Measurements from ENCODE around the gene TCN2.

The TCN2 gene

GRCh38 chr22:30643055-30643875, 36.3 kb downstream of the TCN2 start:
- Mint-ChIP-seq H3K27ac (peak overlapping the region; percentile 87), H3K27me3 (no peaks in the 10 kb centered on the region), H3K4me3 (peak overlapping the region; percentile 27 to 45), H3K4me1 (peaks cover 39% of the 10 kb centered on the region), H3K9me3 (no peaks in the 10 kb centered on the region)
- peak; percentile 2 for ATAC-seq
- no peak for DNase-seq

DNA sequence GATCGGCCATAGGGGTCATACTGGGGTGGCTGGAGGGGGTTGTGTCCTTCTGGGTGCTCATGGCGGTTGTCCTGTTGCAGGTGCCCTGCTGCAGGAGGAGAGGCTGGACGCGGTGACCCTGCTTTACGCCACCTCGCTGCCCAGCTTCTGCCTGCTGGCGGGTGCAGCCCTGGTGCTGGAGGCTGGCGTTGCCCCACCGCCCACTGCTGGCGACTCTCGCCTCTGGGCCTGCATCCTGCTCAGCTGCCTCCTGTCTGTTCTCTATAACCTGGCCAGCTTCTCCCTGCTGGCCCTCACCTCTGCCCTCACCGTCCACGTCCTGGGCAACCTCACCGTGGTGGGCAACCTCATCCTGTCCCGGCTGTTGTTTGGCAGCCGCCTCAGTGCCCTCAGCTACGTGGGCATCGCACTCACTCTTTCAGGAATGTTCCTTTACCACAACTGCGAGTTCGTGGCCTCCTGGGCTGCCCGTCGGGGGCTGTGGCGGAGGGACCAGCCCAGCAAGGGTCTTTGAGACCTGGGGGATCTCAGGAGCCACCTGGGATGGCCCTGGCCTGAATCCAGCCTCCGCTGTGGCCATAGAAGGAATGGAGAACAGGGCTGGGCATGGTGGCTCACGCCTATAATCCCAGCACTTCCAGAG, 39.7 kb downstream of the TCN2 start:
- no peak overlapping the region for H3K27ac Mint-ChIP-seq
- no peak overlapping the region for H3K4me3 Mint-ChIP-seq
- H3K9me3 Mint-ChIP-seq, result no peaks in the 10 kb centered on the region
- peaks cover 62% of the 10 kb centered on the region for H3K4me1 Mint-ChIP-seq
- ATAC-seq, result no peak
- DNase-seq, result no peak
- no peaks in the 10 kb centered on the region for H3K27me3 Mint-ChIP-seq

- Mint-ChIP-seq H3K9me3 (no peaks in the 10 kb centered on the region), H3K4me3 (no peak overlapping the region), H3K27ac (no peak overlapping the region), H3K27me3 (no peaks in the 10 kb centered on the region), H3K4me1 (peaks cover 65% of the 10 kb centered on the region)
- DNase-seq, result no peak
- no peak for ATAC-seq
Measured at GRCh38 chr22:30647536-30647935, 40.6 kb downstream of the TCN2 start.

GRCh38 chr22:30648825-30649224, 41.9 kb downstream of the TCN2 start:
- Mint-ChIP-seq H3K27me3 (no peaks in the 10 kb centered on the region), H3K4me1 (peaks cover 60% of the 10 kb centered on the region), H3K4me3 (peak overlapping the region in 1 of 2 donors; percentile 10), H3K9me3 (no peaks in the 10 kb centered on the region), H3K27ac (peak overlapping the region; percentile 92 to 94)
- DNase-seq (no peak), ATAC-seq (no peak)

DNA sequence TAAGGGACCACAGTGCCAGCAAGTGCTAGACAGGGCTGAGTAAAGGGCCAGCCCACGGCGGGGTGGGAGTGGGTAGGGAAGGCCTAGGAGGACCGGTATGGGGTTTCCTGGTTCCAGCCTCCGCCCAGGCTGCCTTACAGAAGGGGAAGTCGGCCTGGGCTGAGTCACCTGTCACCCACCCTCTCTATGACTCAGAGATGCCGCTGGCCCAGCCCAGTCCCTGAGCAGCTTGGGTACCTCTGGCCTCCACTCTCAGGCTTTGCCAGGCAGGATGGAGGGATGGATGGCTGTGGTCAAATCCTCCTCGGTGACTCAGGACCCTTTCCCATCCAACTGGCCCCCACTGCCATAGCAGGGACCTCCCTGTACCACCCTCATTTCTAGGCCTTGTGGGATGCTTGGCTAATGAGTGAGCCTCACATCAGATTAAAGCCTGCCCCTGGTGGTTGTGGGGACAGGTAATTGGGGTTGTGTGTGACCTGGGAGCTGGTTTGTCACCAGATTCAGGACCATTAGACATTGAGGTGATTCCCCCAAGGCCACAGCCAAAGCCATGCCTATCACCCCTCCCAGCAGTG, 42.5 kb downstream of the TCN2 start:
- Mint-ChIP-seq H3K27ac (peak overlapping the region; percentile 92 to 94), H3K4me1 (peaks cover 54% of the 10 kb centered on the region), H3K4me3 (peak overlapping the region; percentile 10 to 39), H3K27me3 (no peaks in the 10 kb centered on the region), H3K9me3 (no peaks in the 10 kb centered on the region)
- ATAC-seq (peak; percentile 99), DNase-seq (peak; percentile 70 to 83)

GRCh38 chr22:30650508-30651116, 43.6 kb downstream of the TCN2 start:
- H3K4me1 Mint-ChIP-seq, result peaks cover 48% of the 10 kb centered on the region
- peak overlapping the region in 1 of 2 donors; percentile 71 for H3K27ac Mint-ChIP-seq
- no peak for DNase-seq
- H3K9me3 Mint-ChIP-seq, result no peaks in the 10 kb centered on the region
- no peak for ATAC-seq
- H3K27me3 Mint-ChIP-seq, result no peaks in the 10 kb centered on the region
- no peak overlapping the region for H3K4me3 Mint-ChIP-seq

DNA sequence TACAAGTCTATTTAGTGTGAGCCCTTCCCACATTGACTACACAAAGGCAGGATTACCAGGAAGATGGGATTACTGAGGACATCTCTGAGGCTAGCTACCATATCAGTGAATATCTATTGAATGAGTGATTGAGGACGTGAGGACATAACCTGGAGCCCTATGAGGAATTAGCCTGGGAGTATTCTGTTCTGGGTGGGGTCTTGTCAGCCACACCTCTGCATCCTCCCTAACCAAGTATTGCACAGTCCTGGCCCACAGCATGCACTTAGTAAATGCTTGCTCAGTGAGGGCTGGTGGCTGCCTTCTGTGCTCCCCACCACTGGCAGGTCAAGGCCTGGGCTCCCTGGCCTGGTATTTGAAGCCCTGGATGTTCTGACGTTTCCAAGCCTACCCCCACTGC, 45.9 kb downstream of the TCN2 start:
- H3K27ac Mint-ChIP-seq, result no peak overlapping the region
- no peak overlapping the region for H3K4me3 Mint-ChIP-seq
- peaks cover 48% of the 10 kb centered on the region for H3K4me1 Mint-ChIP-seq
- ATAC-seq (no peak), DNase-seq (no peak)
- H3K9me3 Mint-ChIP-seq, result no peaks in the 10 kb centered on the region
- H3K27me3 Mint-ChIP-seq, result no peaks in the 10 kb centered on the region

- Mint-ChIP-seq H3K27me3 (no peaks in the 10 kb centered on the region), H3K4me1 (peaks cover 33% of the 10 kb centered on the region), H3K4me3 (no peak overlapping the region), H3K9me3 (no peaks in the 10 kb centered on the region), H3K27ac (peak overlapping the region in 1 of 2 donors; percentile 43)
- ATAC-seq, result no peak
- DNase-seq, result no peak
Measured at GRCh38 chr22:30654361-30654760, 47.4 kb downstream of the TCN2 start.

DNA sequence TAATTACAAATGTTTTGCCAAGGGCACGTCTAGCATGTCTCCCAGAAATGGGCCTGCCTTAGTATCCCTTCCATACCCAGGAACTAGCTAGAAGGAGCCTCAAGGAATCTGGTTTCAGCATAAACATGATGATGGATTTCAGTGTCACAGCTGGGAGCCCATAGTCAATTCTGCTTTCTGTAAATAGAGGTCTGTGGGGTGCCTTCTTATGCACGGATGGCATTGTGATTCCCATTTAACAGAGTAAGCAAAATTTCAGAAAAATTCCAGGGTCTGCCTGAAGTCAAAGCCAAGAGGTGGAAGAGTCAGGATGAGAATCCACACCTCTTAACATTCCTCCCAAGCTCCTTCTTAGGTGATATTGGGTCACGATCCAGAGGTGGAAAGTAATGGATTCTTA, 48.6 kb downstream of the TCN2 start:
- no peak overlapping the region for H3K4me3 Mint-ChIP-seq
- DNase-seq (no peak), ATAC-seq (no peak)
- H3K4me1 Mint-ChIP-seq, result peaks cover 21% of the 10 kb centered on the region
- no peaks in the 10 kb centered on the region for H3K27me3 Mint-ChIP-seq
- H3K27ac Mint-ChIP-seq, result peak overlapping the region in 1 of 2 donors; percentile 40
- no peaks in the 10 kb centered on the region for H3K9me3 Mint-ChIP-seq

GRCh38 chr22:30662040-30662439, 55.1 kb downstream of the TCN2 start:
- Mint-ChIP-seq H3K27ac (no peak overlapping the region), H3K4me3 (no peak overlapping the region), H3K27me3 (no peaks in the 10 kb centered on the region), H3K4me1 (peaks cover 16% of the 10 kb centered on the region), H3K9me3 (no peaks in the 10 kb centered on the region)
- no peak for DNase-seq
- ATAC-seq, result no peak

GRCh38 chr22:30664798-30665197, 57.8 kb downstream of the TCN2 start:
- Mint-ChIP-seq H3K4me1 (peaks cover 26% of the 10 kb centered on the region), H3K27me3 (peaks cover 10% of the 10 kb centered on the region), H3K4me3 (no peak overlapping the region), H3K9me3 (no peaks in the 10 kb centered on the region), H3K27ac (no peak overlapping the region)
- DNase-seq, result no peak
- no peak for ATAC-seq

DNA sequence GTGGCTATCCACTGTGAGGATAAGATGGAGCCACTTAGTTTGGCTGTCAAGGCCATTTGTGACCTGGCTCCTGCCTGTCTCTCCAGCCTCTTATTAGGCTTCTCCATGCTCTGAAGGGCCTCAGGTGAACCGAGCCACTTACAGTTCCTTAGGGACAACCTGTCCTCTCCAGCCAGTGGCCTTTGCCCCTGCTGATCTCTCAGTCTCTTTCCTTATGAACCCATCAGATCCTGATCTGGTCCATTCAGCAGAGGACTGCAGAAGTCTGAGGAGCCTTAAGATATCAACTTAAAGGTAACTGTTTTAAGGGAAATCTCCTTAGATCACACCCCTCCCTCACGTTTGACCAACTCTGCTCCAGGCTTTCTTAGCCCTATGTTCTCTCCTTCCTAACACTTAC, 58.3 kb downstream of the TCN2 start:
- Mint-ChIP-seq H3K4me1 (peaks cover 28% of the 10 kb centered on the region), H3K27ac (no peak overlapping the region), H3K9me3 (no peaks in the 10 kb centered on the region), H3K4me3 (no peak overlapping the region), H3K27me3 (peaks cover 10% of the 10 kb centered on the region)
- ATAC-seq (no peak), DNase-seq (no peak)

GRCh38 chr22:30665786-30666185, 58.8 kb downstream of the TCN2 start:
- Mint-ChIP-seq H3K27me3 (peaks cover 10% of the 10 kb centered on the region), H3K9me3 (no peaks in the 10 kb centered on the region), H3K27ac (no peak overlapping the region), H3K4me1 (peaks cover 33% of the 10 kb centered on the region), H3K4me3 (peak overlapping the region in 1 of 2 donors; percentile 17)
- DNase-seq, result no peak
- no peak for ATAC-seq

- Mint-ChIP-seq H3K9me3 (no peaks in the 10 kb centered on the region), H3K27me3 (peaks cover 10% of the 10 kb centered on the region), H3K4me3 (peak overlapping the region; percentile 92 to 99), H3K27ac (peak overlapping the region; percentile 63 to 81), H3K4me1 (peaks cover 33% of the 10 kb centered on the region)
- ATAC-seq, result no peak
- peak in 1 of 2 donors; percentile 14 for DNase-seq
Measured at GRCh38 chr22:30667107-30667493, 60.1 kb downstream of the TCN2 start.

DNA sequence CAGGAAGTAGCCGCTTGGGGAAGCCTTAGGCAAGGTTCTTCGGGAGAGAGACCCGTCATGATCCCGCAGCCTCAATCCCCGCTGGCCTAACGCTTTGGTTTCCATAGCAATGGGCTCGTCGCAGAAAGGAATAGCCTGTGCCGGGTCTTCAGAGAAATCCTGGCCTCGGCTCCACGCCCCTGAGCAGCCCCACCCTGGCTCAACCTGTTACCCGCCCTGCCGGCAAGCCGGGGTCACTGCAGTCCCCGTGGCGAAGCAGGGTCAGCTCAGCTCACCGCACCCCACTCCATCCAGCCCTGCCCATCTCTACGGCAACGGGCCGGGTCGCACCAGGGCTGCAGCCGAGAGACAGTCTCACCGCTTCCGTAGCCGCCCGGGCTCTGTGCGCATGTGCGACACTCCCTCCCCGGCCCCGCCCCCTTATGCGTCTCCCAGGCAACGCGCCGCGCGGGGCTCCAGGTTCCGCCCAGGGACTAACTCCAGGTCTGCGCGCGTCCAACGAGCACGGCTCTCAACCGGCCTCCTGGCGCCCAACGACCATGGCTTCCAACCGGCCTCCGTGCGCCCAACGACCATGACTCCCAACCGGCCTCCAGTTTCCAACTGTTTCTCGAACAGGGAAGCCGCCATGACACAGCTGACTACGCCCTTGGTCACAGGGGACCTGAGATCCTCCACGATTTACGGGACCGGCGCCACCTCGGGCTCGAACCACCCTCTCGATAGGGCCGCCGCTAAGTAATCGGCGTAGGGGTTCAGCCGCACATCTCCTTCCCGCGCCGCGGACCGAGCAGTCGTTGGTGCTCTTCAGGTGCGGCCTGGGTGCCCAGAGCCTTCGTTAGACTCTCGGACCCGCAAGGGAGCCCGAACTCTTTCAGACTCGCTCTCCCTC, 60.8 kb downstream of the TCN2 start, which contains the start of gene DUSP18:
TSS of gene DUSP18 (minus strand) at position 382 of the 892 bp plus-strand sequence. CDS start 3,872 bp downstream, outside the sequence.
- peak within 1 kb of the TSS; percentile 92 to 99 for H3K4me3 Mint-ChIP-seq
- H3K9me3 Mint-ChIP-seq, result no peaks in the 10 kb centered on the region
- H3K27ac Mint-ChIP-seq, result peak within 1 kb of the TSS; percentile 63 to 81
- H3K4me1 Mint-ChIP-seq, result peaks cover 33% of the 10 kb centered on the region
- DNase-seq (peak; percentile 90 to 93), ATAC-seq (peak; percentile 97)
- peaks cover 10% of the 10 kb centered on the region for H3K27me3 Mint-ChIP-seq
